Esophagus (tissue), 2 donors: ENCODE results near the gene PLS1. TPM values are rescaled to one million over a fixed set of nuclear protein-coding genes. Genes with fewer than 3 reads are reported as not detected.
"Not testable (repeated sequence)": the region's sequence is repeated elsewhere in the genome, so short reads cannot be mapped to it uniquely, and the experiment has no call there.

Source experiments
- H3K27ac ChIP-seq, 2 donors: one replicate each; pipeline ENCODE4 v1.5.1; 2013; ENCODE audit warnings: low read depth in 2 of 2, mild to moderate bottlenecking in 2 of 2, inconsistent platforms in 1 of 2, low read length in 1 of 2, moderate library complexity in 1 of 2
- H3K27me3 ChIP-seq, 2 donors: one replicate each; pipeline ENCODE4 v1.6.1; 2013; ENCODE audit warnings: low read length in 2 of 2, control low read depth in 1 of 2, mild to moderate bottlenecking in 1 of 2; ENCODE audit not compliant: insufficient read depth in 2 of 2, control insufficient read depth in 1 of 2
- H3K36me3 ChIP-seq, 2 donors: one replicate each; pipeline ENCODE4 v1.6.1; 2013; ENCODE audit warnings: low read length in 1 of 2; ENCODE audit not compliant: control insufficient read depth in 2 of 2, insufficient read depth in 2 of 2
- H3K4me1 ChIP-seq, 2 donors: one replicate each; pipeline ENCODE4 v1.6.1; 2013; ENCODE audit warnings: low read length in 1 of 2; ENCODE audit not compliant: control insufficient read depth in 2 of 2, insufficient read depth in 2 of 2
- H3K4me3 ChIP-seq, 2 donors: one replicate each; pipeline ENCODE4 v1.5.1; 2013; ENCODE audit warnings: low read length in 2 of 2, mild to moderate bottlenecking in 2 of 2, low read depth in 1 of 2, moderate library complexity in 1 of 2
- H3K9me3 ChIP-seq, 2 donors: one replicate each; pipeline ENCODE4 v1.6.1; 2013; ENCODE audit warnings: mild to moderate bottlenecking in 2 of 2, low read depth in 1 of 2, low read length in 1 of 2, moderate library complexity in 1 of 2; ENCODE audit not compliant: control insufficient read depth in 2 of 2, insufficient read depth in 1 of 2
- WGBS, 2 donors: extraction: QIAGEN DNeasy Blood & Tissue Kit; methylation state at CpG; one replicate each; pipeline ENCODE4 v1.1.7; 2013; 5-methylcytosine and 5-hydroxymethylcytosine counted together
- polyA plus RNA-seq, 2 donors: library from polyadenylated mRNA; stranded (reverse); fragments of 200-250 nt; gene quantifications; one replicate each; pipeline ENCODE4 v1.2.3, GENCODE V29; 2013
- donor health status: healthy with polysubstance abuse.
- donor health status: Bipolar disorder and iron deficiency.

Gene PLS1
- polyA plus RNA-seq, 2 donors = 5.9 to 8.0 TPM

- H3K4me3 ChIP-seq = no peak overlapping the region
- peaks cover 0 to 3% of the 10 kb centered on the region in 2 donors for H3K27me3 ChIP-seq
- peaks cover 0 to 2% of the 10 kb centered on the region in 2 donors for H3K4me1 ChIP-seq
- WGBS, 2 donors = 60 to 63% methylated on average over 1 of the region's 1 CpG
- no peaks in the 10 kb centered on the region for H3K9me3 ChIP-seq
- H3K36me3 ChIP-seq = no peaks in the 10 kb centered on the region
- H3K27ac ChIP-seq = no peak overlapping the region
These were observed 129.8 kb downstream of the PLS1 start for GRCh38 chr3:142726017-142726416.

GRCh38 chr3:142732066-142732465 is 135.9 kb downstream of the PLS1 start:
- no peaks in the 10 kb centered on the region for H3K36me3 ChIP-seq
- 94 to 97% methylated on average over 3 of the region's 3 CpGs for WGBS, 2 donors
- H3K9me3 ChIP-seq = no peaks in the 10 kb centered on the region
- no peak overlapping the region for H3K27ac ChIP-seq
- no peaks in the 10 kb centered on the region for H3K27me3 ChIP-seq
- H3K4me3 ChIP-seq = no peak overlapping the region
- no peaks in the 10 kb centered on the region for H3K4me1 ChIP-seq

GRCh38 chr3:142734834-142735233 is 138.6 kb downstream of the PLS1 start:
- Histone ChIP-seq H3K27ac (no peak overlapping the region), H3K4me3 (no peak overlapping the region), H3K9me3 (no peaks in the 10 kb centered on the region), H3K4me1 (no peaks in the 10 kb centered on the region), H3K27me3 (no peaks in the 10 kb centered on the region), H3K36me3 (no peaks in the 10 kb centered on the region)
- WGBS, 2 donors = 97 to 99% methylated on average over 2 of the region's 2 CpGs

- no peaks in the 10 kb centered on the region for H3K27me3 ChIP-seq
- H3K27ac ChIP-seq = no peak overlapping the region
- H3K36me3 ChIP-seq = no peaks in the 10 kb centered on the region
- no peaks in the 10 kb centered on the region for H3K9me3 ChIP-seq
- H3K4me3 ChIP-seq = no peak overlapping the region
- H3K4me1 ChIP-seq = no peaks in the 10 kb centered on the region
These were observed 139.3 kb downstream of the PLS1 start for GRCh38 chr3:142735462-142735861.

GRCh38 chr3:142738396-142738795 is 142.2 kb downstream of the PLS1 start:
- H3K4me1 ChIP-seq = no peaks in the 10 kb centered on the region
- no peaks in the 10 kb centered on the region for H3K36me3 ChIP-seq
- no peak overlapping the region for H3K4me3 ChIP-seq
- no peaks in the 10 kb centered on the region for H3K27me3 ChIP-seq
- no peak overlapping the region for H3K27ac ChIP-seq
- H3K9me3 ChIP-seq = no peaks in the 10 kb centered on the region

GRCh38 chr3:142746646-142747045 is 150.5 kb downstream of the PLS1 start:
- no peak overlapping the region for H3K4me3 ChIP-seq
- H3K27ac ChIP-seq = no peak overlapping the region
- no peaks in the 10 kb centered on the region for H3K9me3 ChIP-seq
- H3K27me3 ChIP-seq = no peaks in the 10 kb centered on the region
- no peaks in the 10 kb centered on the region for H3K36me3 ChIP-seq
- H3K4me1 ChIP-seq = no peaks in the 10 kb centered on the region
- 89 to 95% methylated on average over 7 of the region's 7 CpGs for WGBS, 2 donors

GRCh38 chr3:142750531-142750930 is 154.3 kb downstream of the PLS1 start:
- H3K36me3 ChIP-seq, H3K9me3 ChIP-seq, H3K27me3 ChIP-seq, H3K4me3 ChIP-seq, H3K4me1 ChIP-seq, H3K27ac ChIP-seq: not testable (repeated sequence)
- 94 to 96% methylated on average over 4 of the region's 4 CpGs for WGBS, 2 donors

GRCh38 chr3:142752605-142753004 is 156.4 kb downstream of the PLS1 start:
- H3K4me3 ChIP-seq, H3K9me3 ChIP-seq, H3K27ac ChIP-seq, H3K4me1 ChIP-seq, H3K36me3 ChIP-seq, H3K27me3 ChIP-seq: not testable (repeated sequence)
- 67 to 72% methylated on average over 4 of the region's 4 CpGs for WGBS, 2 donors

GRCh38 chr3:142754494-142754893 is 158.3 kb downstream of the PLS1 start:
- Histone ChIP-seq H3K9me3 (no peaks in the 10 kb centered on the region), H3K27ac (no peak overlapping the region), H3K36me3 (no peaks in the 10 kb centered on the region), H3K27me3 (no peaks in the 10 kb centered on the region), H3K4me3 (no peak overlapping the region), H3K4me1 (no peaks in the 10 kb centered on the region)
- WGBS, 2 donors = 86 to 96% methylated on average over 1 of the region's 1 CpG
